ENCODE data around the gene ASTN2.

- TF ChIP-seq CTCF (conservative IDR thresholded peaks at IDR 0.05; ENCODE audit: low read length) = no peak; the same call in 1 of the 2 replicates
- no peak for TF ChIP-seq EZH2phosphoT487 (IDR thresholded peaks at IDR 0.05; ENCODE audit: borderline replicate concordance, low read depth, low read length)
These were observed 33.2 kb upstream of the ASTN2 start for GRCh38 chr9:117448066-117448465.
